ENCODE data around the gene MZF1.

MZF1 gene

DNA sequence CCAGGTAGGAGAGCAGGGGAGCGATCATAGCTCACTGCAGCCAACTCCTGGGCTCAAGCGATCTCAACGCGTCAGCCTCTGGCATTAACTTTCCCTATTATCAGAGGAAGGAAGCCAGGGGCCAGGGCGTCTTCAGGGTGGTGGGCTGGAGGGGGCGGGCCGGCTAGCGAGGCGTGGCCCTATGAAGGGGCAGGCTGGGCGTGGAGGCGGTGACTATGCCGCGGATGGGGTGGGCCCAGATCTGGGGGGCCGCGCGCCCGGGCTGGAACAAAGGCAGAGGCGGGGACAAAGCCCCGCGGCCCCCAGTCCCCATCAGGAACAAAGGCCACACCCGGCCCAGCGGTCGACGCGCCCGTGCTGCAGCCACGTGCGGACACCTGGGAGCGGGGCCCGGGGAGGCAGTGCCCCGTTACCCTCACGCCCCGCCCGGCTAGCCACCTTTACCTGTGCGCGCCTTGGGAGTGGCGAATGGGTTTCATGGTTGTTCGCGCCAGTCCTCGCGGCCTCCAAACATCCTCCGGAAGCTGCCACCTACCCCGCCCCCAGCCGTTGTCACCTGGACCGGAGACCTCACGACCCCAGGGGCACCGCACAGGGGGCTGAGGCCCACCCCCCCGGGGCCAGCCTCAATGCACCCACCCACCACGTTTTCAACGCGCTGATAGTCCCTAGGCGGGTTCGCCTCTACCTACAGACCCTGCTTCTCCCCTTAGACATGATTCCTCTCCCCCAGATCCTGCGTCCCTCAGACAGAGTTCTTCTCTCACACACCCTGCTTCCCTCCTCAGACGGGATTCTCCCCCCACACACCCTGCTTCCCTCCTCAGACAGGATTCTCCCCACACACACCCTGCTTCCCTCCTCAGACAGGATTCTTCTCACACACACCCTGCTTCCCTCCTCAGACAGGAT lies 34.6 kb downstream of the MZF1 start:
- POLR2A ChIA-PET (ENCODE audit: low non-redundant PET) = no interaction called here
- TF ChIP-seq, protein P1, sequence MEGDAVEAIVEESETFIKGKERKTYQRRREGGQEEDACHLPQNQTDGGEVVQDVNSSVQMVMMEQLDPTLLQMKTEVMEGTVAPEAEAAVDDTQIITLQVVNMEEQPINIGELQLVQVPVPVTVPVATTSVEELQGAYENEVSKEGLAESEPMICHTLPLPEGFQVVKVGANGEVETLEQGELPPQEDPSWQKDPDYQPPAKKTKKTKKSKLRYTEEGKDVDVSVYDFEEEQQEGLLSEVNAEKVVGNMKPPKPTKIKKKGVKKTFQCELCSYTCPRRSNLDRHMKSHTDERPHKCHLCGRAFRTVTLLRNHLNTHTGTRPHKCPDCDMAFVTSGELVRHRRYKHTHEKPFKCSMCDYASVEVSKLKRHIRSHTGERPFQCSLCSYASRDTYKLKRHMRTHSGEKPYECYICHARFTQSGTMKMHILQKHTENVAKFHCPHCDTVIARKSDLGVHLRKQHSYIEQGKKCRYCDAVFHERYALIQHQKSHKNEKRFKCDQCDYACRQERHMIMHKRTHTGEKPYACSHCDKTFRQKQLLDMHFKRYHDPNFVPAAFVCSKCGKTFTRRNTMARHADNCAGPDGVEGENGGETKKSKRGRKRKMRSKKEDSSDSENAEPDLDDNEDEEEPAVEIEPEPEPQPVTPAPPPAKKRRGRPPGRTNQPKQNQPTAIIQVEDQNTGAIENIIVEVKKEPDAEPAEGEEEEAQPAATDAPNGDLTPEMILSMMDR (conservative IDR thresholded peaks at IDR 0.05; ENCODE audit: low read depth) = no peak
- CTCF ChIA-PET = no interaction called here
- H3K27ac ChIP-seq = no peak overlapping the region
- DNase-seq (ENCODE audit: low spot score) = no peak

DNA sequence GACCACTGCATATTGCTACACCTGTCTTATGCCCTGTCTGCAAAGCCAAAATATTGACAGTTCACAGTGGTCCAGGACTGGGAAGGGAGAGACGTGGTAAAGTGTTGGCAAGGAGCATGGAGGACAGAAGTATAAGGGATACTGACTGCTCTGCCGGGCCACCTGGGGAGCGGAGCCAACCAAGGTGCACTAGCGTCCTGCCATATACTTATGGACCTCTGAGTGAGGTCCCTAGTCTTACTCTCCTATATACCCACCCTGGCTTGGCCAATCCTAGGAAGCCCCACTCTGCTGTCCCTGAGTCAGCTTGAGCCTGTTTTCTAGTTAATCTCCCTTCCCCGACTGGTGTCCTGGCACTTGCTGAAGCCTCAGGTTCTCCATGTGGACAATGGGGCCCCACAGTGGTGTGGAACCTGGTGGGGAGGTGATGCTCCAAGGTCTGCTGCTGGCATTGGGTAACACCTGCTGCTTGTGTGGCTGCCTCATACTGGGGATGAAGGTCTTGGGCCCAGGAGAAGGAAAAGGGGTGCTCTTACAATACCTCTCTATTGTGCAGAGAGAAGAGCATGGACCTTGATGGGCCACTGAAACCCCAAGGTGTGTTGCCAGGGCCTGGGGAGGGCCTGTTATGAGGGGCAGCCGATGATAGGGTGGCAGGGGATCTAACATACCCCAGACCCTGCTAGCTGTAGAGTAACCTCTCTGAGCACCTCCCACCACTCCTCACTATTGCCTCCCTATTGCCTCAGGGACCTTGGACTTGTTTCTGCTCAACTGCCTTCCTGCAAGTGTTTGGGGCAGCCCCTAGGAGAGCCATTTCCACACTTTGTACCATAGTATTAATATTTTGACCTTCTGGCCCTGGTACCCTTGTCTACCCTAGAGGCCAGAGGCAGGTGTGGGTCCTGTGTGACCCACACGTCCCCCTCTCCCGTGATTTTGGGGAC lies 36.0 kb downstream of the MZF1 start:
- TF ChIP-seq, protein P1 (conservative IDR thresholded peaks at IDR 0.05; ENCODE audit: low read depth) = no peak
- ChIA-PET POLR2A (ENCODE audit: low non-redundant PET) (no interaction called here), CTCF (no interaction called here)
- no peak overlapping the region for H3K27ac ChIP-seq
- DNase-seq (ENCODE audit: low spot score) = no peak

DNA sequence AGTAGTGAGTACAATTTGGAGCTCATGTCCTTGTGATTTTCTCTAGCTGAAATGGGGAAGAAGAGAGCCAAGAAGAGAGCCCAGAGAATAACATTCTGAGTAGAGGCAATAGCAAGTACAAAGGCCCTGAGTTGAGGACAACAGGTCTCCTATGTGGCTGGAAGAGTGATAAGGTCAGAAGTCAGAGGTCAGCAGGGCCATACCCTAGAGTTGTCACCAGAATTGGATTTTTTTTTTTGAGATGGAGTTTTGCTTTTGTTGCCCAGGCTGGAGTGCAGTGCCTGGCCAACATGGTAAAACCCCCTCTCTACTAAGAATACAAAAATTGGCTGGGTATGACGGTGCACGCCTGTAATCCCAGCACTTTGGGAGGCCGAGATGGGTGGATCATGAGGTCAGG lies 37.3 kb downstream of the MZF1 start:
- TF ChIP-seq, protein P1 (conservative IDR thresholded peaks at IDR 0.05; ENCODE audit: low read depth) = no peak
- no peak overlapping the region for H3K27ac ChIP-seq
- DNase-seq (ENCODE audit: low spot score) = no peak
- ChIA-PET CTCF (interaction anchor here (0.8 kb wide), 1 partner anchor 15 kb away, joined by 3 read pairs; no protein-coding TSS in a partner anchor), POLR2A (ENCODE audit: low non-redundant PET) (no interaction called here)

DNA sequence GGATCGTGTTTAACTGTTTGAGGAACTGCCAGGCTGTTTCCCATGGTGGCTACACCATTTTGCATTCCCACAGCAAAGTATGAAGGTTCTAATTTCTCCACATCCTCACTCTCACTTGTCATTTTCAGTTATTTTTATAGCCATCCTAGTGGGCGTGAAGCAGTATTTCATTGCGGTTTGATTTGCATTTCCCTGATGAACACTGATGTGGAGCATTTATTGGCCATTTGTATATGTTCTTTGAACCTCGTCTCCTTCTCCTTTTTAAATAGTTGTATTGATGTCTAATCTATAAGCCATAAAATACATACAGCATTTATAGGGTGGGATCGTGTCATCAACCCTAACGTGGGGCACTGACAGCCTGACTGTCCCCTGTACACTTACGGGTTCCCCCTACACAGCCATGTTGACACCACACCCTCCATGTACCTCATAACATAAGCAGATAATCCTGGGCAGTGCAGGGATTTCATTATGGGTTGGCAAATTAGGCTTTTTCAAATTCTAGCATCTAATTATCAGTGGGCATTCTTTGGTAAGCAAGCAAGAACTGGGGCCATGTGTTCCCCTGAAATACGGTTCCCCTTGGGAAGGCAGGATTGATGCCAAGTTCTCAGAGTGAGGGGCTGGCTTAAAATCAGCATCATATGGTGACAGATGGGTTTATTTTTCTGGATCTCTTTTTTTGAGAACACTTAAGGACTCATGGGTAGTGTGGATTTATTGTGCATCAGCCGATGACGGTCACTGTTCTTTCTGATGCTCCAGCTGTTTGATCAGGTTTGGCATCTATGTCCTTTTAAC lies 41.9 kb downstream of the MZF1 start:
- no peak overlapping the region for H3K27ac ChIP-seq
- no peak for DNase-seq (ENCODE audit: low spot score)
- TF ChIP-seq, protein P1 (conservative IDR thresholded peaks at IDR 0.05; ENCODE audit: low read depth) = no peak
- ChIA-PET CTCF (no interaction called here), POLR2A (ENCODE audit: low non-redundant PET) (no interaction called here)

DNA sequence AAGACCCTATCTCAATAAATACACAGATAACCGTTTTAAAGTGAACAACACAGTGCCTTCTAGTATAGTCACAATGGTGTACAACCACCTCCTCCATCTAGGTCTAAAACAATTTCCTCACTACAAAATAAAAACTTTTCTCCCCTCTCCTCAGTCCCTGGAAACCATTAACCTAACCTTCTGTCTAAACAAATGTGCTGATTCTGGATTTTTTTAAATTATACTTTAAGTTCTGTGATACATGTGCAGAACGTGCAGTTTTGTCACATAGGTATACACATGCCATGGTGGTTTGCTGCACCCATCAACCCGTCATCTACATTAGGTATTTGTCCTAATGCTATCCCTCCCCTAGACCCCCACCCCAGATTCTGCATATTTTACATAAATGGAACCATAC lies 43.7 kb downstream of the MZF1 start:
- TF ChIP-seq, protein P1 (conservative IDR thresholded peaks at IDR 0.05; ENCODE audit: low read depth) = no peak

More for the DNA sequence above, 43.7 kb downstream of the MZF1 start:
- ChIA-PET CTCF (no interaction called here), POLR2A (ENCODE audit: low non-redundant PET) (interaction anchor here (0.6 kb wide), 1 partner anchor 16 kb away, joined by 3 read pairs; no protein-coding TSS in a partner anchor)
- DNase-seq (ENCODE audit: low spot score) = no peak
- H3K27ac ChIP-seq = no peak overlapping the region
